ENCODE measurements around the gene SPRY2. TPM values are rescaled to one million over a fixed set of nuclear protein-coding genes. Genes with fewer than 3 reads are reported as not detected.

Gene SPRY2
- total and polyA plus RNA-seq, 2 of the 13 experiments (the other 11 are each of a cell fraction or from before 2014, with no cell fraction given) = 7.4 to 25.1 TPM

DNA sequence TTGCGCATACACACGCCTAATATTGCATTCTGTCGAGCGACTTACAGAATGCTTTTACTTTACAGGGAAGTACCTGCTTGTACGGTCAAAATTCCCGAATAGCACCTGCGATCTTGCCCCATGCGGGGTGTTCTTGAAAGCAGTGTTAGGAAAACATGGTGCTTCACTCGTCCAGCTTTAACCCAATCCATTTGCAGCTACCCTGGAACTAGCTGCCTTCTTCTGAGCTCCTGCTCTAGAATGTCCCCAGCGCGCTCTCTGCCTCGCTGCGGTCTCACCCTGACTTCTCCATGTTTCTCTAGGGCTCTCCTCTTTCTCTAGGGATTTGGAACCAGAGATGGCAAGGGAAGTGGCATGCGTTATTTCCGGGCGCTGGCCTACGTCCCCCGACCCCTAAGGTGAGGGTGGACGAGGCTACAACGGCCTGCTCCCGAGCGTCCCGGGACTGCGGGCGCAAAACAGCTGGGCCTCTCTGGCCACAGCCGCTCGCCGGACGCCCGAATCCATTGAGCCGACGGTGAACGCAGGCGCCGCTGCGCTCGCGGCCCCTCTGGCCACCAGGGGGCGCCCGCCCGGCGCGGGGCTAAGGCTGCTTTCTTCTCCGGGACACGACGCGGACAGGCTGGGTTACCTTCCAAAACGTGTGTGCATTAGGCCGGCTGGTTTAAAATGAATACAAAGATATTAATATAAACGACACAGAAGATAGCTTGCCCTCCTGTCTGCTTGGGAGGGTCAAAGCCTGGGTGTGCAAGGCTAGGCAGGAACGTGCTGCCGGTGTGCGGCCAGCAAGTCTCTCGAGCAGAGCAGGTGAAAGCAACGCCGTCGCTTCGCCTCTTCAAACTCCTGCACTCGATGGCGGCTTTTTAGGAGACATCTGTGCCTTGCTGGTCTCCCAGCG lies 1.8 kb upstream of the SPRY2 start (continued):
- TF ChIP-seq HDAC1 (CRISPR knock-in tag; IDR thresholded peaks at IDR 0.05) (peak; percentile 73), ZBTB49 (CRISPR knock-in tag; IDR thresholded peaks at IDR 0.05; ENCODE audit: borderline replicate concordance) (no peak), FOXP4 (CRISPR knock-in tag; IDR thresholded peaks at IDR 0.05) (peak; percentile 49; the same call in 1 of the 2 replicates), ZSCAN31 (CRISPR knock-in tag; IDR thresholded peaks at IDR 0.05; ENCODE audit: low read depth) (peak; percentile 71; the same call in 1 of the 2 replicates), ZNF230 (CRISPR knock-in tag; IDR thresholded peaks at IDR 0.05) (peak; percentile 58; the same call in 1 of the 2 replicates), ZNF790 (CRISPR knock-in tag; IDR thresholded peaks at IDR 0.05; ENCODE audit: borderline replicate concordance) (peak; percentile 85; the same call in 1 of the 2 replicates), RBM39 (IDR thresholded peaks at IDR 0.05; ENCODE audit: low read depth, low read length, poor library complexity, severe bottlenecking) (peak; percentile 63), BRD4 (CRISPR knock-in tag; IDR thresholded peaks at IDR 0.05) (peak; percentile 45; the same call in 1 of the 2 replicates), ZNF747 (CRISPR knock-in tag; IDR thresholded peaks at IDR 0.05; ENCODE audit: borderline replicate concordance) (peak; percentile 75; the same call in 1 of the 2 replicates), ETV6 (CRISPR knock-in tag; conservative IDR thresholded peaks at IDR 0.05) (no peak), KIAA2018 (CRISPR knock-in tag; IDR thresholded peaks at IDR 0.05; ENCODE audit: borderline replicate concordance) (peak; percentile 81; the same call in 1 of the 2 replicates), MAZ (IDR thresholded peaks at IDR 0.05; ENCODE audit: borderline replicate concordance, low read depth, low read length) (no peak), MAZ (CRISPR knock-in tag; IDR thresholded peaks at IDR 0.05; ENCODE audit: low read depth) (peak; percentile 64; the same call in 1 of the 2 replicates)

All from HepG2 (cell line).